HG02623 (cell line): ENCODE results near the gene CYCS.
A peak's percentile ranks its signal among the peaks of the same experiment; 100 is the strongest.

Source experiments
- ATAC-seq: cut with Tn5 transposase; IDR thresholded peaks from one replicate; pipeline ENCODE4 v1.9.1; 2021; ENCODE audit warnings: moderate library complexity; ENCODE audit not compliant: unreplicated experiment

The CYCS gene

DNA sequence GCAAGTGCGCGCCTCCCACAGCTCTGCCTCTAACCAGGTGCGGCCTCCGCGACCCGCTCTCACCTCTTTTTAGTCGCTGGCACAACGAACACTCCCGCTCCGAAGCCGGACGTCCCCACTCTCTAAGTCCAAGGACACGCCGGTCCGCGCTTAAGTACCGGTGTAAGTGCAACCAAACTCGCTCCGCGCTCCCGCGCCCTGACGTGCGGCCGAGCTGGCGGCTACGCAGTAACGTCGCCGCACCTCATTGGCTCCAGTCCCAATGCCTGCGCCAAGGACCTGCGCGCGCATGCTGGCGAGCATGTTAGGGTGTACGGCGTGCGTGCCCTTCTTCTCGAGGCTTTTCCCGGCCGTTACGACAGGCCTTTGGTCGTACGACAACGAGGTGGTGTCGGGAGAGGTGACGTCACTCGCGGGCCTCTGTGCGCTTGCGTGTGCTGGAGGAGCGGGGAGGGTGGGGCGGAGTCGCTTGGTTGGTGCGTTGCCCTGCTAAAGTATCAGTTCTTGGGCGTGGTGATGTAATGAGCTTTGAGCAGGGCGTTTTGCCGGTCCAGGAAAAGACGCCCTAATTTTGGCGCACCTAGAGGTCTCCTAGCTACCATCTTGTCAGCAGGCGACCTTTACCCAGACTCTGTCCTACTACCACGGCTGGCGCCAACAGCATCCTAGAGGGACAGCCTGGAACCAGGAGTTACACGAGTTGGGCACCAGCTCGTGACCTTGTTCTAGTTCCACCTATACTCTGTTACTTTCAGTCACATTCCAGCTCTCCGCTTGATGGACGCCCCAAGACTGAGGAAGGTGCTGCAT lies at the start of gene CYCS:
Gene CYCS (minus strand): TSS at position 124 of the 810 bp plus-strand sequence. CDS start 1,141 bp downstream, outside the sequence.
- peak; percentile 93 for ATAC-seq

DNA sequence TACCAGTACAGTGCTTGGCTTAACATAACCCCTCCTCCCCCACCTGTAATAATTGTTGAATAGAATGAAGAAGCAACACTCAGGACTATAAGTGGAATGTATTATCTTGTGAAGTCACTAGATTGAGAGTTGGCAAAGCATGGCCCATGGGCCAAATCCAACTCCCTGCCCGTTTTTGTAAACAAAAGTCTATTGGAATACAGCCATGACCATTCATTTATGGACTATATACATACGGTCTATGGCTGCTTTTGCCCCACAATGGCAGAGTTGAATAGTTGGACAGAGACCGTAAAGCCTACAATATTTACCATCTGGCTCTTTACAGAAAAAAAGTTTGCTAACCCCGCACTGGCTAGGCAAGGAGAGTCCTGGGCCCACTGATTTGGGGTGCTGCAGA lies 48.1 kb upstream of the CYCS start:
- no peak for ATAC-seq

DNA sequence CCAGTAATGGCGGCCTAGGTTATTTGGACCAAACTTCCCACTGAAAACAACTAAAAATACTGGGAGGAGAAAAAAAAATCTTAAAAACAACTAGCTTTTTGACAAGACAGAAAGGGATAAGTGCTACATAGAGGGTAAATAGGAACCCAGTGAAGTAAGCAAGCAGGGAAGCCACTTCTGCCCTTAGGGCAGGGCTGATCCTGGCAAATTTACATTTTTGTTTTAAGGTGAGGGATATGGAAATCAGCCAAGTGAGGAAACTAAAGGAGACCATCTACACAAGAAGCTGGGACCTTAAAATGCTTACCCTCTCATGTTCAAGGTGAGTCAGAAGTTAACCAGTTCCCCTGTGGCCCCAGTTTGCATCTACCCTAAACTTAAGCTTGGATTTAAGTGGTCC lies 46.5 kb upstream of the CYCS start:
- no peak for ATAC-seq

DNA sequence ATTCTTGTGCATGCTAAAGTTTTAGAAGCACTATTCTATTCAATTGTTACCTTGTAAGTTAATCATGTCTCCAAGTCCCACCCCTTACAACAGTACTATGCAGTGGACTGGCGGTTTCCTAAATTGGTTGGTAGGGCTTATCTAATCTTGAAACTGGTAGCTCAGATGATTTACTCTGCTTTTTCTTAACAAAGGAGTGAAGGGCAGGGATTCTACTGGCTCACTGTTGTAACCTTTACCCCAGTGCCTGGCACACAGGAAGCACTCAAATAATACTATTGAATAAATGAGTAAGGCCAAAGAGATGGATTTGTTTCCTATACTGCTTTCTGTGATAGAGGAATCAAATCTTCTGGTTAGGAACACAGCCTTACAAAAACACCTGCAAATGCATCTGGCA lies 46.0 kb upstream of the CYCS start:
- no peak for ATAC-seq

DNA sequence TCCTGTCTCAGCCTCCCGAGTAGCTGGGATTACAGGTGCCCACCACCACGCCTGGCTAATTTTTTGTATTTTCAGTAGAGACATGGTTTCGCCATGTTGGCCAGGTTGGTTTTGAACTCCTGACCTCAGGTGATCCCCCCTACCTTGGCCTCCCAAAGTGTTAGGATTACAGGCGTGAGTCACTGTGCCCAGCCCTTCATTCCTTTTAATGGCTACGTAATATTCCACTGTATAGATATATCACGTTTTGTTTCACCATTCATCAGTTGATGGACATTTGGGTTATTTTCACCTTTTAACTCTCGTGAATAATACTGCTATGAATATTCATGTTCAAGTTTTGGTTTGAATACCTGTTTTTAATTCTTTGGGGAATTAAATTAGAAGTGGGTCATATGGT lies 44.6 kb upstream of the CYCS start:
- ATAC-seq = no peak

DNA sequence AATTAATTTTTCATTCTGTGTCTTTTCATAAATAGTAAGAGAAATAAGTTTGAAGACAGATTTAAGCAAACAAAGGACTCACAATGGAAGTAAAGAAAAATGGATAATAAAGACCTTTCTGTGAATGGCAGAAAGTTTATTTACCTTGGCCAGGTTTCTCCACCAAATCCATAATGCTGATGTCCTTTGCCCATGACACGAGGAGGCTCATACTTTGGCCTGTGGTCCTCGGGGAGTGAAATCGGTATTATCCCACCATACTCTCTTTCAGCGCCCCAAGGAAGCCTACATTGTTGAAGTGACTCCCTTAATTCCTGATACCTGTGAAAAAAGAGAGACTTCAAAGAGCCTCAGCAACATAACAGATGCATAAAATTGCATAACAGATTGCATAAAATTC lies 43.1 kb upstream of the CYCS start:
- no peak for ATAC-seq

DNA sequence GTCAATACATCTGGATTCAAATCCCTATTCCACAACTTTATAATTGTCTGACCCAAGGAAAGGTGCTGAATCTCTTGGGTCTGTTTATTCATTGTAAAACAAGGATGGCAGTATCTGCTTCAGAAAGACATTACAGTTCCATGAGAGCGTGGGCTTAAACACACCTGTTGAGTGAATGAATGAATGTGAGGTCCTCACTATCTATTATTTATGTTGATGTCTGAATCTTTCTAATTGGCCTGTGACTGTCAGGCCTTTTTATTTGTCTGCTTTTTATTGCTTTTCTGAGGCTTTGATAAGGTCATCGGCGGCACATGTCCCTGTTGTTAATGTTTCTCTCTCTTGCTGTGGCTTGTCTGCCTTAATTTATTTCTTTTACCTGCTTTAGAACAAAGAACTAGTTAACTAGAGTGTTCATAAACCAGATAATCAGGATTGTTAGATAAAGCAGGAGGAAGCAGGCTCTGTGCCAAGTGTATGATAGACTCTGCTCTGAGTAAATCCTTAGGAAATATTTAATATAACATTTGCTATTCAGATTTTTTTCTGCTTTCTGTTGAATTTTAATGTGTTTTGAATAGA lies 42.3 kb upstream of the CYCS start:
- no peak for ATAC-seq

DNA sequence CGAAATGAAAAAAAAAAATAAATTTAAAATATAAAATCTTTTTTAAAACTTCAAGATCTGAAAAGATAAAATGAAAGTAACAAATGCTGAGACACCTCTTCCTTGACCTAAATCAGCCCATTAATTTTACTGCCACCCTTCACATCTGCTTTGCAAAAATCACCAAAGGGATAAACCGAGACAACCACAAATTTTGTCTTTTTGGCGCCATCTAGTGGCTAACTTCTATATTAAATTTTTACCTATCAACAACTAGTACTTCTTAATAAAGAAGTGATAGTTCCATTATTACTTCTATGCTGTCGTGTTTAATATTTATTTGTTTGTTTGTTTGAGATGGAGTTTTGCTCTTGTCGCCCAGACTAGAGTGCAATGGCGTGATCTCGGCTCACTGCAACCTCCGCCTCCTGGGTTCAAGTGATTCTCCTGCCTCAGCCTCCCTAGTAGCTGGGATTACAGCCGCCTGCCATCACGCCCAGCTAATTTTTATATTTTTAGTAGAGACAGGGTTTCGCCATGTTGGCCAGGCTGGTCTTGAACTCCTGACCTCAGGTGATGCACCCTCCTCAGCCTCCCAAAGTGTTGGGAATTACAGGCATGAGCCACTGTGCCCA lies 35.0 kb upstream of the CYCS start:
- peak; percentile 45 for ATAC-seq

DNA sequence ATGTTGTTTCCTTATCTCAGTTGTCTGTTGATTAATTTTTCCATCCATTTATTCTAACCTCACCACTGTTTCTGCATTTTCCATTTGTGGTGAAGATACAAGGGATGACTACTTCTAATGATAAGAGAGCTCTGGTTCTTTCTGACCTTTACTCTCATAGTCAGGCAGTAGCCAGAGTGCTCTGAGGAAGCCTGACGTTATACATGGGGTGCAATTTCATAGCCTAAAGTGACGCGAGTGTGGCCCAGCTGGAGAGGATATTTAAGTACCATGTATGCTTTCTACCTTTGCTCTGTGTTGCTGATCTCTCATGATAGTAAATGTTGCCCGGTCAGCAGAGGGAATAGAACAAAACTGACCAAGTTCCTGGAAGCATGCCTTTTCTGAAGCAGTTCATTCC lies 33.9 kb upstream of the CYCS start:
- ATAC-seq = no peak

DNA sequence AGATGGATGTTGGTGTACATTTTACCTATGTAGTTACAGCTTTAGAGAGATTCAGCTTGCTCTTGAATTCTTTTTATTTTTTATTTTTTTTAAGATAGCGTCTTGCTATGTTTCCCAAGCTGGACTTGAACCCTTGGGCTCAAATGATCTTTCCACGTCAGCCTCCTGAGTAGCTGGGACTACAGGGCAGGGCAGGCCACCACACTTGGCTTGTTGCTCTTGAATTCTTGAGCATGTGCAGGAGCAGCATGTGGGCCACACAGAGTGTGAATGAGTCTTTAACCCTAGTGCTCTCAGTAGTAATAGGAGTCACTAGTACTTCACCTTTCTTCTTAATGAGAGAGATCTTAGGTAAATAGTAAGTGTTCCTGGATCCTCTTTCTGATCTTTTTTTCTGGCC lies 26.7 kb upstream of the CYCS start:
- no peak for ATAC-seq

DNA sequence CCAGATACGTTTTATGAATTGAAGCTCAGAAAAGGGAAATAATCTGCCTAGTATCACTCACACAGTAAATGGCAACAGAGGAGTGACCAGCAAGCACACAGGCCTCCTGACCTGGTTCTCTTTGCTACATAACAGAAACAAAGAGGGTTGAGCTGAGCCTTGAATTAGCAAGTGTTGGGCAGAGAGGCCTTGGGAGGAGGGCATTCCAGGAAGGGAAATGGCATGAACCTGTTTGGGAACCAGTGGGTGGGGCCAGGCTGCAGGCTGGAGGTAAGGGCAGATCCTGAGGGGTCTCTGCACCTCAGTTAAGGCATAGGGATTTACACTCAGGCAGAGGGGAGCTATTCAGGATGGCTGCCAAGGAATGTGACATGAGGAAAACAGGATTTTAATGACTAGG lies 24.8 kb upstream of the CYCS start:
- ATAC-seq = no peak

DNA sequence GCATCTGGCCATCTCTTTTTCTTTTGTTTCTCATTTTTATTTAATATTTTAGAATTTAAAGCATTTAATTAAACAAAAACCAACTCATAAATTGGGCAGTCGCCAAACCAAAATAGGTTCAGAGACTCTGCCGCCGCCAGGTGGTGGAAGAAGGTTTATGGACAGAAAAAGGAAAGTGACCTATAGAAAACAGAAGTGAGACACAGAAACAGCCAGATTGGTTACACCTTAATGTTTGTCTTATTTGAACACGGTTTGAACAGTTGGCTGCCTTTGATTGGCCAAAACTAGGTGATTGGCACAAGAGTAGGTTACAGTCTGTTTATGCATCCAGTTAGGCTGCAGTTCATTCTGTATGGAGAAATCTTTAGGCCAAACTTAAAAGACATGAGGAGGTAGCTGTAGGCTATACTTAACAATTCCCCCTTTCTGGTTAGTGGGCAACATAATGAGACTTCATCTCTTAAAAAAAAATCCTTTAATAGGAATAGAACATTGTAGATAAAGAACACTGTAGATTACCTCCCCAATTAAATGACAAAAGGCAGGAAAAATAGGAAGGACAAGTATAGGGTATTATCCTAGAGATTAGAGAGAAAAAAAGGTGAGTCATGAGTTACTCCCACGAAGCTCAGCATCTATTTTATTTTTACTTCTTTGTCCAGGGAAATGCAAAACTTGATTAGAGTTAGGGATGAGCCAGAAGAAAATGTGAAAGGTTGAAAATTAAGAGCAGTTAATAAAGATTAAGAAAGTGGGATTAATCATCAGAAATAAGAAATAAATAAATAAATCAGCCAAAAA lies 23.9 kb upstream of the CYCS start:
- no peak for ATAC-seq

DNA sequence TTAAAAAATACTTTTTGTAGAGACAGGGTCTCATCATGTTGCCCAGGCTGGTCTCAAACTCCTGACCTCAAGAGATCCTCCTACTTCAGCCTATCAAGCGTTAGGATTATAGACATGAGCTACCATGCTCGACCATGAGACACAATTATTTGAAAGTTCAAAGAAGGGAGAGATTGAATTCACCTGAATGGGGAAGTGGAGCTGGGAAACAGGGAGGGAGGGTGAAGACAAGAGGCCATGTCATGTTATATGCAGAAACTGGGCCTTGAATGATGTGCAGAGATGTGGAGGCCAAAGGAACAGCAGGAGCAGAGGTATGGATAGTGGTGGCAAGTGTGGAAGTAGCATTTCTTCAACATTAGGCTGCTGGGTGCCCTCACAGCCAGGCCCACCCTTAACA lies 18.7 kb upstream of the CYCS start:
- ATAC-seq = no peak

DNA sequence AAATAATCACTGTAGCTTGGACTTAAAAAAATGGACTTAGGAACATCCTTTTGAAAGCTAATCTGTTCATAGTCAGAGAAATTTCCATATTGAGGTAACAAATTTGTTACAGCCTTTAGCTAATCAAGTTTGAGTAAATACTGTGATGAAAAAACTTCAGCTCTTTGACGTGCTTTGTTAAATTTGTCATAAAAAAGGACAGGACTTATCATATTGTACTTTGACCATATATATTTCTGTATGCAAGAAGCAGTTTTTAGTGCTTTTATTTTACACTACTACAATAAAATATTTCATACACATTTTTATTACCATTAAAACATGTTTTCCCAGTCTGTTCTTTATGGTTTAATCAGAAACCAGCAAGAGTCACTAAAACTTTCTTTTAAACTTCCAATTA lies 14.5 kb upstream of the CYCS start:
- ATAC-seq = no peak

DNA sequence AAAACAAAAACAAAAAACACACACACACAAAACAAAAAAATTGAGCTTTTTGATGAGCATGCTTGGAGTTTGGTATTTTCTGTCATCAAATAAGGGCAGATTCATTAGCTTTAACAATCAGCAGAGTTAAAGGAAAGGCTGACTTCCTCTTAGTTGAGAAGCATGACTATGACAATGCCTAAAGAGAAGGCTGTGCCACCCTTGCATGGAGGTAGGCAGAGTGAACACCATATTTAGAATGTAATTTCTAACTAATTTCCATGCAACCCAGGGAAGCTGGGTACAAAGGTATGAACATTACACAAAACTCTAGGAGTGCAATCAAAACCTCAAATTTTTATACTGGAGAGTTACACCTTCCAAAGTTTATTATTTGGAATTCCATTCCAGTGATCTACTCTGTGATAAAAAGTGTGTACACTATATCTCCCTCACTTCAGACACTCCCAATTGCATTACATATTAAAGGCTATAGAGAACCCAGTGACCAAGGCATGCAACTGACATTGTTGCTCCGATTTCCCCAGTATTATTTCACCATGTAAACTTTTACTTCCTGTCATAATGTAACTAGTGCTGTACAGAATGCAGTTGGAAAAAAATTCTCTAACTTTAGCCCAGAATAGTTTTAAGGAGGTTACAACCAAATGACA lies 9.4 kb upstream of the CYCS start:
- no peak for ATAC-seq

DNA sequence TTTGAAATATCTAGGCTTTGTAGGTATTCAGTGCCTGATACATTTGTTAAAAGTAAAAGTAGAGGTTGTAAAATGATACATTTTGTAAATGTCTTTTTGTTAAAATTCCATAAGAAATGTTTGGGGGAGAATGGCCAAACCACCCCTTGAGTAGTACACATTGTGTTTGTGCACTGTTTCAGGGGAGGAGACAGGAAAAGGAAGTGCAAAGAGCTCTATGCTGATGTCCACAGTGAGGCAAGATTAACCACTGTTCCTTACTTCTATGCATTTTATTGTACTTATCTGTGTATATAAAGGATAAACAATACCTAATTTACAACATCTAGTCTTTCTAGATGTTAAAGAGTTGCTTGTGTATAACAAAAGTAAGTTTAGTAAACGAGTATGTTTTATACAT lies 7.4 kb upstream of the CYCS start:
- no peak for ATAC-seq

DNA sequence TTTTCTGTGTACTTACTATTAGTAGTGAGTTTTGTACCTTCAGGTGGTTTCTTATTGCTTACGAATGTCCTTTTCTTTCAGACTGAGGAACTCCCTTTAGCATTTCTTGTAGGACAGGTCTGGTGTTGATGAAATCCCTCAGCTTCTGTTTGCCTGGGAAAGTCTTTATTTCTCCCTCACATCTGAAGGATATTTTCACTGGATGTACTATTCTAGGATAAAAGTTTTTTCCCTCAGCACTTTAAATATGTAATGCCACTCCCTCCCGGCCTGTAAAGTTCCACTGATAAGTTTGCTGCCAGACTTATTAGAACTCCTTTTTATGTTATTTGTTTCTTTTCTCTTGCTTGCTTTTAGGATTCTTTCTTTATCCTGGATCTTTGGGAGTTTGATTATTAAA lies 1.7 kb upstream of the CYCS start:
- no peak for ATAC-seq

DNA sequence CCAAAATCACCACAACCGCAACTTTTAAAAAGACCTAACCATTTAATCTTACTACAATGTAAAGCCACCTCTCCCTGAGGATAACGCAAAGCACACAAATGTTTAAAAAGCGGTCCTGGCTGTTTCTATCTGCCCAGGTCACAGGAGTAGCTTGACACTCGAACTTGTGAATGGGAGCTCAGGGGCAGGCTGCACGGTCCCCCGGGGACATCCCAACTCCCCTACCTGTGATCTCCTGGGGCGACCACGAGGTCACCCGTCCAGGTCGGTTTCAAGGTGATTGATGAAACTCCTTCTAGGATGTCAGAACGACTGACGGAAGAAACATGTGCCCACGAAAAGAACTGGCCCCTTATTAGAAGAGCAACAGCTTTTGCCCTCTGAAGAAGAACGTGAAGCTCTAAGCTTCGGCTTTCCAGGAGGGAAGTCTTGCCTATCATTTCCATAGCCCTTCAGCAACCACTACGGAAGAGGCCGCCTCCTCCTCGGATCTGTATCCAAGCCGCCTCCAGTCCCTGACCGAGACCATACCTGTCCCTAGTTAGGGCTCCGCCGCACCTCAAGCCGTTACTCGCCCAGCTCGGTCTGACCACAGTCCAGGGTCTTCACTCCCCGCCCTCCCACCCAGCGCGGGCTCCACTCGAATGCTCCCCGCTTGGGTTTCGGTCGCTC lies 459 bp downstream of the CYCS start:
- ATAC-seq = no peak

DNA sequence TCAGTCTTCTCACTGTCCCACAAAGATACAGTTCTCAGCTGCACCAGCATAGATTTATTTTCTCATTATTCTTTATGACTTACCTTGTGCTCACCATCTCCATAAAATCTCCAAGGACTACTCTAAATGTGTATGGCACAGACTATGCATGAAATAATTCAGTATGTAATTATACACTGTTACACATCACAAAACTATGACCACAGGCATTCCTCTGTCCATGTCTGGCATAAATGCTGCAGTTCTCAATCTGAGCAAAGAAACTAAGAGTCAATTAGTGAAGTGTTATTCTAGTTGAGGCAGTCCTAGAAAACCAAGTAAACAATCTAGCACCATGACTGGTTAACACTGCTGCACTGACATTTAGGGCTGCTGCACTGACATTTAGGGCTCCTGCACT lies 2.7 kb downstream of the CYCS start:
- ATAC-seq = no peak

DNA sequence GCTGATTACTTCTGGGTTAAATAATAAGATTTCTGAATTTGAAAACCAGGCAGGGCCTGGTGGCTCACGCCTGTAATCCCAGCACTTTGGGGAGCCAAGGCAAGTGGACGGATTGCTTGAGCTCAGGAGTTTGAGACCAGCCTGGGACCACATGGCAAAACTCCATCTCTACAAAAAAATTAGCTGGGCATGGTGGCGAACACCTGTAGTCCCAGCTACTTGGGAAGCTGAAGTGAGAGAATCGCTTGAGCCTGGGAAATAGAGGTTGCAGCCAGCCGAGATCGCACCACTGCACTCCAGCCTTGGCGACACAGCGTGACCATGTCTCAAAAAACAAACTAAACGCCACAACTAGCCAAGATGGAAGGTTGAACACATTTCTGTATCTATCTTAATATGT lies 3.5 kb downstream of the CYCS start:
- ATAC-seq = no peak

DNA sequence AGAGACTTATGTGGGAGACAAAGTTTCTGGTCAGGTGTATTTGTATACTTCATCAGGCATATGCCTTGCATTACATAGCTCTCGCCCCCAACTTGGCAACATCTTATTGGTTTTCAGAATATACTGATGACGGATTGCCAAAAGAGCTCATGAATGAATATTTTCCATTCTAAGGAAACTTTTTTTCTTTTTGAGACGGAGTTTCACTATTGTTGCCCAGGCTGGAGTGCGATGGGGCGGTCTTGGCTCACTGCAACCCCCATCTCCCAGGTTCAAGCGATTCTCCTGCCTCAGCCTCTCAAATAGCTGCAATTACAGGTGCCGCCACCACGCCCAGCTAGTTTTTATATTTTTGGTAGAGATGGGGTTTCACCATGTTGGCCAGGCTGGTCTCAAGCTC lies 6.0 kb downstream of the CYCS start:
- ATAC-seq = no peak
